ENCODE measurements around the gene CD1C.

- TF ChIP-seq CTCF (IDR thresholded peaks at IDR 0.05) (no peak), JAZF1 (CRISPR knock-in tag; IDR thresholded peaks at IDR 0.05) (no peak), TEAD4 (CRISPR knock-in tag; IDR thresholded peaks at IDR 0.05) (no peak), MAX (CRISPR knock-in tag; IDR thresholded peaks at IDR 0.05) (no peak), NR3C1 (CRISPR knock-in tag; conservative IDR thresholded peaks at IDR 0.05; ENCODE audit: low read depth) (no peak), STAT6 (CRISPR knock-in tag; conservative IDR thresholded peaks at IDR 0.05; ENCODE audit: low read depth) (no peak), USF1 (CRISPR knock-in tag; IDR thresholded peaks at IDR 0.05) (no peak), SP1 (CRISPR knock-in tag; conservative IDR thresholded peaks at IDR 0.05) (no peak), IRF2 (CRISPR knock-in tag; IDR thresholded peaks at IDR 0.05; ENCODE audit: borderline replicate concordance, low read depth) (no peak), ATF2 (CRISPR knock-in tag; IDR thresholded peaks at IDR 0.05; ENCODE audit: borderline replicate concordance, low read depth) (no peak), ZNF121 (CRISPR knock-in tag; IDR thresholded peaks at IDR 0.05) (no peak), E2F1 (CRISPR knock-in tag; IDR thresholded peaks at IDR 0.05) (no peak)
These were observed 6.1 kb downstream of the CD1C start for GRCh38 chr1:158295791-158296190.
